A375 (cell line): ENCODE measurements around the gene TBC1D3B. TPM values are rescaled to one million over a fixed set of nuclear protein-coding genes. Genes with fewer than 3 reads are reported as not detected.

ENCODE experiments used
- total RNA-seq: library from RNA; depleted of rRNA; stranded (reverse); fragments of >200 nt; shearing (Covaris generic); gene quantifications from 2 replicates; pipeline ENCODE4 v1.2.3, GENCODE V29; 2014; rRNA removed

Gene TBC1D3B
- total RNA-seq = 2.1 and 2.3 TPM in 2 replicates

GRCh38 chr17:36176536-36176935 is at the start of gene TBC1D3B:
TBC1D3B (minus strand) TSS chr17:36176636; CDS start chr17:36175050, 1,586 bp downstream.

DNA sequence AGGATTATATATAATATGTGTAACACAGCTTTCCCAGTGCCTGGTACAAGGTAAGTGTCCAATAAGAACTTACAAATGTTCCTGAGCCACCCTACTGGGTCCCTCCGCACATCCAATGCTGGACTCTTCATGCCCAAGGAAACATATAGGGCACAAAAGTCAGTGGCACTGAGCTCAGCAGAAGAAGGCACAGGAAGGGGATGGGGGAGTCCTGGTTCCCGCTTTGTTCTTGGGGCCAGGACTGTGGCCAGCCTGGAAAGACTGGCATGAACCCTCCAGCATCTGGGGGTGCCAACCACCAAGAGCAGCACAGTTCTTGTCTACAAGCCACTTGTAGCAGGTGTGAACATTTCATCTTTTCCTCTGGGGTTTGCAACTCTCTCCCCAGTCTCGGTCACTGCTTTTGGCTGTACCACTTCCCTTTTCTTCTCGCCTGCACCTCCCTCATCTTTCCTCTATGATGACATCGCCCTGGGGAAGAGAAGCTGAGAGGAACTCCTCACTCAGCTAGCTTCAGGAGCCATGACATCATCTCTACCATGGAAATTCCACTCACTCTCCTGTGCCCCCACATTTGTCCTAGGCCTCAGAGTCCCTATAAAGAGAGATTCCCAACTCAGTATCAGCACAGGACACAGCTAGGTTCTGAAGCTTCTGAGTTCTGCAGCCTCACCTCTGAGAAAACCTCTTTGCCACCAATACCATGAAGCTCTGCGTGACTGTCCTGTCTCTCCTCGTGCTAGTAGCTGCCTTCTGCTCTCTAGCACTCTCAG is 34.2 kb upstream of the TBC1D3B start, which contains the start of gene CCL4L2:
Gene CCL4L2 (plus strand): TSS at position 625 of the 773 bp plus-strand sequence.

Other genes starting within 250 kb of the TBC1D3B start
- 3.1 and 4.3 TPM in 2 replicates for gene RDM1, start 245.9 kb downstream of the TBC1D3B start, total RNA-seq
- gene LYZL6, start 232.9 kb downstream of the TBC1D3B start, total RNA-seq = not detected in 2 replicates
- not detected in 2 replicates for gene CCL16, start 195.1 kb downstream of the TBC1D3B start, total RNA-seq
- not detected in 2 replicates for gene CCL14, start 189.9 kb downstream of the TBC1D3B start, total RNA-seq
- gene CCL15, start 175.1 kb downstream of the TBC1D3B start, total RNA-seq = not detected in 2 replicates
- not detected in 2 replicates for gene CCL23, start 158.7 kb downstream of the TBC1D3B start, total RNA-seq
- not detected in 2 replicates for gene CCL18, start 112.4 kb downstream of the TBC1D3B start, total RNA-seq
- not detected in 2 replicates for gene CCL3, start 86.5 kb downstream of the TBC1D3B start, total RNA-seq
- 0.72 TPM in 1 of 2 replicates, not detected in the other for gene CCL4, start 72.8 kb downstream of the TBC1D3B start, total RNA-seq
- not detected in 2 replicates for gene CCL3L1, start 20.1 kb upstream of the TBC1D3B start, total RNA-seq
- not detected in 2 replicates for gene CCL4L2, start 34.4 kb upstream of the TBC1D3B start, total RNA-seq
- not detected in 2 replicates for gene TBC1D3I, start 87.9 kb upstream of the TBC1D3B start, total RNA-seq
- gene TBC1D3G, start 147.2 kb upstream of the TBC1D3B start, total RNA-seq = not detected in 2 replicates
- gene TBC1D3H, start 211.8 kb upstream of the TBC1D3B start, total RNA-seq = not detected in 2 replicates